HG02798 (cell line): ENCODE results near the gene SPAG9.
A peak's percentile ranks its signal among the peaks of the same experiment; 100 is the strongest.

ENCODE experiments used
- ATAC-seq: cut with Tn5 transposase; IDR thresholded peaks from one replicate; pipeline ENCODE4 v1.9.1; 2021; ENCODE audit warnings: mild to moderate bottlenecking; ENCODE audit not compliant: unreplicated experiment, poor library complexity

Gene SPAG9

GRCh38 chr17:50957600-50958575 lies 162.8 kb downstream of the SPAG9 start:
- ATAC-seq = no peak

GRCh38 chr17:50956750-50957523 lies 163.7 kb downstream of the SPAG9 start:
- ATAC-seq = peak; percentile 64

GRCh38 chr17:50956409-50956749 lies 164.3 kb downstream of the SPAG9 start:
- ATAC-seq = no peak

GRCh38 chr17:50955667-50956120 lies 165.0 kb downstream of the SPAG9 start:
- no peak for ATAC-seq

- ATAC-seq = no peak
These were observed 165.5 kb downstream of the SPAG9 start for GRCh38 chr17:50955160-50955559.

GRCh38 chr17:50954641-50955121 lies 166.0 kb downstream of the SPAG9 start:
- no peak for ATAC-seq

- ATAC-seq = no peak
These were observed 166.7 kb downstream of the SPAG9 start for GRCh38 chr17:50953831-50954601.

GRCh38 chr17:50953518-50953830 lies 167.2 kb downstream of the SPAG9 start:
- no peak for ATAC-seq

GRCh38 chr17:50952889-50953288 lies 167.8 kb downstream of the SPAG9 start:
- ATAC-seq = no peak

- ATAC-seq = no peak
These were observed 168.7 kb downstream of the SPAG9 start for GRCh38 chr17:50952013-50952412.

GRCh38 chr17:50949989-50950877 lies 170.4 kb downstream of the SPAG9 start:
- peak; percentile 51 for ATAC-seq

GRCh38 chr17:50949128-50949988 lies 171.3 kb downstream of the SPAG9 start:
- no peak for ATAC-seq

GRCh38 chr17:50948711-50949110 lies 172.0 kb downstream of the SPAG9 start:
- ATAC-seq = no peak

GRCh38 chr17:50947782-50948543 lies 172.7 kb downstream of the SPAG9 start:
- ATAC-seq = no peak

GRCh38 chr17:50946891-50947781 lies 173.5 kb downstream of the SPAG9 start:
- ATAC-seq = no peak

GRCh38 chr17:50946223-50946890 lies 174.3 kb downstream of the SPAG9 start:
- no peak for ATAC-seq
